Neural crest cell (in vitro differentiated cells): Measurements from ENCODE around the gene MCAM. TPM values are rescaled to one million over a fixed set of nuclear protein-coding genes. Genes with fewer than 3 reads are reported as not detected.

ENCODE experiments used
- DNase-seq: peaks from one replicate; pipeline ENCODE4 v3.0.0; 2021; ENCODE audit warnings: low read depth, mixed read lengths, low spot score
- H3K27ac Mint-ChIP-seq: one replicate; pipeline ENCODE4 v1.8.0; 2021; ENCODE audit warnings: mild to moderate bottlenecking, mixed read lengths; ENCODE audit not compliant: unreplicated experiment
- H3K27me3 Mint-ChIP-seq: 2 replicates; pipeline ENCODE4 v1.8.0; 2021; ENCODE audit warnings: low read depth, mild to moderate bottlenecking, mixed read lengths
- H3K36me3 Mint-ChIP-seq: 2 replicates; pipeline ENCODE4 v1.8.0; 2021; ENCODE audit warnings: low read depth, mild to moderate bottlenecking, mixed read lengths
- H3K4me1 Mint-ChIP-seq: 2 replicates; pipeline ENCODE4 v1.8.0; 2021; ENCODE audit warnings: mixed read lengths
- H3K4me3 Mint-ChIP-seq: one replicate; pipeline ENCODE4 v1.8.0; 2021; ENCODE audit warnings: mild to moderate bottlenecking, mixed read lengths
- H3K9me3 Mint-ChIP-seq: 2 replicates; pipeline ENCODE4 v1.8.0; 2021; ENCODE audit warnings: mixed read lengths
- CTCF ChIP-seq: fragments of 200-600 bp; sonication (generic); conservative IDR thresholded peaks from 2 replicates; pipeline ENCODE4 v1.5.0; 2021; ENCODE audit warnings: antibody characterized with exemption, mild to moderate bottlenecking
- total RNA-seq: library from RNA; stranded (reverse); gene quantifications from 2 replicates; pipeline ENCODE4 v1.2.1, GENCODE V29; 2021

Gene MCAM
- total RNA-seq, 1 donor from 2014 or later, result 66.7 TPM

DNA sequence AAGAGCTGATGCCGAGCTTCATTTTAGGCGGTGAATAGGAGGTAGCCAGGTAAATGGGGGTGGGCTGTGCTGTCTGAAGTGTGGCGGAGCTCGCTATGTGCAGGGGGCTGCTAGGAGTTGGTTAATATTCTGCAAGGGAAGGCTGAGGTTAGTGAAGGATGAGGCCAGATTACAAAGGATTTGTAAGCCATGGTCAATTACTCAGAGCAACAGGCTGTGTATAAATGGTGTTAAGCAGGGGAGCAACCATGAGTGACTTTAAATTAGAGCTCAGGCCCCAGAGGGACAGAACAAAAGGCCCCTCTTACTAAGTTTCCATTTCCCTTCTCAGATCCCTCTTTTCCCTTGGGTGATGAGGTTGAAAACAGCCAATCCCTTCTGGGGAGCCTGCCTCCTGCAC is 7.3 kb upstream of the MCAM start:
- no peaks in the 10 kb centered on the region for H3K27me3 Mint-ChIP-seq
- no peaks in the 10 kb centered on the region for H3K36me3 Mint-ChIP-seq
- no peak for DNase-seq
- H3K4me1 Mint-ChIP-seq, result peaks cover 31% of the 10 kb centered on the region
- no peak for TF ChIP-seq CTCF
- no peaks in the 10 kb centered on the region for H3K9me3 Mint-ChIP-seq
- peak overlapping the region; percentile 54 for H3K4me3 Mint-ChIP-seq
- H3K27ac Mint-ChIP-seq, result no peak overlapping the region

DNA sequence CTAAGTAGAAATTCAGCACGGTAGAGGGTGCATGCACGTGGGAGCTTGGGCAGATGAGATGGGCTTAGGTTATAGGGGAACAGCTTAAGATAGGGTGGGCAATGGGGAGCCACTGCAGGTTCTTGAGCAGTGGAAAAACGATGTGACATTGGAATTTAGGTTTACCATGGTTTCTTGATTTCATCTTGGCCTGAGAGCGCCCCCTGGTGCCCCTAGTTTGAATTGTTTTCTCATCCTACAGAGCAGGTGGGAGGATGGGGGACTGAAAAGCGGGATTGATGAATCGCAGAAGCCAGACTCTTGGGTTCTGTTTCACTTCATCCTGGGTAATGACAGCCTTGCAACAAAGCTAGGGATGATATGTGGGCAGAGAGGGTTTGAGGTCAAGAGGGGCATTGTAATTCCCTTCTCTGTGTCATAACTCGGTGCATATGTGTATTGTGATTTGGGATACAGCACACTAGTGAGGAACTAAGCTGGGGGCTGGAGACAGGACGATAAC is 6.7 kb upstream of the MCAM start:
- no peak overlapping the region for H3K27ac Mint-ChIP-seq
- peak; percentile 84 for TF ChIP-seq CTCF
- H3K9me3 Mint-ChIP-seq, result no peaks in the 10 kb centered on the region
- H3K27me3 Mint-ChIP-seq, result peaks cover 3% of the 10 kb centered on the region
- H3K4me1 Mint-ChIP-seq, result peaks cover 37% of the 10 kb centered on the region
- peak overlapping the region; percentile 42 for H3K4me3 Mint-ChIP-seq
- peak; percentile 90 for DNase-seq
- no peaks in the 10 kb centered on the region for H3K36me3 Mint-ChIP-seq

DNA sequence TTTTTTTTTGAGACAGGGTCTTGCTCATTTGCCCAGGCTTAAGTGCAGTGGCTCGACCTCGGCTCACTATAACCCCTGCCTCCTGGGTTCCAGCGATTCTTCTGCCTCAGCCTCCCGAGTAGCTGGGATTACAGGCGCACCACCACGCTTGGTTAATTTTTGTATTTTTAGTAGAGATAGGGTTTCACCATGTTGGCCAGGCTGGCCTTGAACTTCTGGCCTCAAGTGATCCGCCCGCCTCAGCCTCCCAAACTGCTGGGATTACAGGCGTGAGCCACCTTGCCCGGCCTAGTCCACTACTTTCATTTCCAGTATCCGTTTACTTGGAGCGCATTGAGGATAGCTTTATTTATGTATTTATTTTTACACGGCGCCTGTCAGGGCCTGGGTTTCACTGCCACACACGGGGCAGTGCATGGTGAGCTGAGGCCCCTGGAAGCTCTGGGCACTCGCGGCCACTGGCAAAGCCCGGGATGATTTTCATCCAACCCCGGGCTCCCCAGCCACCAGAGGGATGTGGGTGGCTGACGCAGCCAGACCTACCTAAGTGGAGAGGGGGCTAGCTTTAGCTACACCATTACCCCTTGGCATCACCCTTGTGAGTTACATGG is 6.1 kb upstream of the MCAM start:
- DNase-seq, result no peak
- no peak overlapping the region for H3K27ac Mint-ChIP-seq
- peak overlapping the region; percentile 42 for H3K4me3 Mint-ChIP-seq
- peaks cover 3% of the 10 kb centered on the region for H3K27me3 Mint-ChIP-seq
- peaks cover 42% of the 10 kb centered on the region for H3K4me1 Mint-ChIP-seq
- H3K36me3 Mint-ChIP-seq, result no peaks in the 10 kb centered on the region
- no peak for TF ChIP-seq CTCF
- H3K9me3 Mint-ChIP-seq, result no peaks in the 10 kb centered on the region

- peaks cover 49% of the 10 kb centered on the region for H3K4me1 Mint-ChIP-seq
- TF ChIP-seq CTCF, result no peak
- no peaks in the 10 kb centered on the region for H3K36me3 Mint-ChIP-seq
- H3K4me3 Mint-ChIP-seq, result peak overlapping the region; percentile 13
- H3K9me3 Mint-ChIP-seq, result no peaks in the 10 kb centered on the region
- DNase-seq, result no peak
- H3K27ac Mint-ChIP-seq, result peak overlapping the region; percentile 50
- peaks cover 8% of the 10 kb centered on the region for H3K27me3 Mint-ChIP-seq
Observed at GRCh38 chr11:119322360-119322739, 5.4 kb upstream of the MCAM start.

DNA sequence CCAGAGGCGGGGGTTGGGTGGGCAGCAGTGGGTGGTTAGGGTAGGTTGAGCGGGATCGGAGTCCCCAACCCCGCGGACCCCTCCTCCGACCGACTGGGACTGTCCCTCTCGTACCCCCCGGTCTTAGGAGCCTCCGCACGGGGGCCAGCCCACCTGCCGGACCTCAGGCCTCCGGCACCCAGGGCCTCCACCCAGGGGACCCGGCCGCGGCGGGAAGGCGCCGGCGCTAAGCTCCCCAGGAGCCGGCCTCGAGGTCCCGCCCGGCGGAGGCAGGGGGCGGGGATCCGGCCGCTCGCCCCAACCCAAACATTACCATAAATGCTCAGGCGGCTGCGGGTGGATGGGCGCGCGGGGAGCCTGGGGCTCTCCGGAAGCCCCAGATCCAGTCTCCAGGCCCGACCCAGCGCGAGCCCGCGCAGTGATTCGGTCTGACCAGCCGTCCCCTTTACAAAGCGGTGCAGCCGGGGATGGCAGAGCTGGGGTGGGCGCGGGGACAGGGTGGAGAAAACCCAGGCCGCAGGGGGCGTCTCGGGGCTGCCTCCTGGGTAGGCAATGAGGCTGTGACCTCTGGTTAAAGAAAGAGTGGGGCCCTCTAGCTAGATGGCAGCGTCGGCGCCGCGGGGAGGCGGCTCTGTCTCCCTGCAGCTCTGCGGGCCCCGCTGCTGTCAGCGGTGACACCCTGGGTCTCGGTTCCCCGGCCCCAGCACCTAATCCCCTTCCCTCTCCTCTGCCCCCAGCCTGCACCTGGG is 4.0 kb upstream of the MCAM start:
- DNase-seq, result peak; percentile 58
- peaks cover 49% of the 10 kb centered on the region for H3K4me1 Mint-ChIP-seq
- H3K27me3 Mint-ChIP-seq, result peaks cover 11% of the 10 kb centered on the region
- H3K4me3 Mint-ChIP-seq, result peak overlapping the region; percentile 79
- H3K9me3 Mint-ChIP-seq, result no peaks in the 10 kb centered on the region
- H3K36me3 Mint-ChIP-seq, result no peaks in the 10 kb centered on the region
- no peak for TF ChIP-seq CTCF
- peak overlapping the region; percentile 97 for H3K27ac Mint-ChIP-seq
